ENCODE results near the gene FOXC2.

The FOXC2 gene

GRCh38 chr16:86594721-86595120 is 28.1 kb downstream of the FOXC2 start:
- TF ChIP-seq, protein P1, sequence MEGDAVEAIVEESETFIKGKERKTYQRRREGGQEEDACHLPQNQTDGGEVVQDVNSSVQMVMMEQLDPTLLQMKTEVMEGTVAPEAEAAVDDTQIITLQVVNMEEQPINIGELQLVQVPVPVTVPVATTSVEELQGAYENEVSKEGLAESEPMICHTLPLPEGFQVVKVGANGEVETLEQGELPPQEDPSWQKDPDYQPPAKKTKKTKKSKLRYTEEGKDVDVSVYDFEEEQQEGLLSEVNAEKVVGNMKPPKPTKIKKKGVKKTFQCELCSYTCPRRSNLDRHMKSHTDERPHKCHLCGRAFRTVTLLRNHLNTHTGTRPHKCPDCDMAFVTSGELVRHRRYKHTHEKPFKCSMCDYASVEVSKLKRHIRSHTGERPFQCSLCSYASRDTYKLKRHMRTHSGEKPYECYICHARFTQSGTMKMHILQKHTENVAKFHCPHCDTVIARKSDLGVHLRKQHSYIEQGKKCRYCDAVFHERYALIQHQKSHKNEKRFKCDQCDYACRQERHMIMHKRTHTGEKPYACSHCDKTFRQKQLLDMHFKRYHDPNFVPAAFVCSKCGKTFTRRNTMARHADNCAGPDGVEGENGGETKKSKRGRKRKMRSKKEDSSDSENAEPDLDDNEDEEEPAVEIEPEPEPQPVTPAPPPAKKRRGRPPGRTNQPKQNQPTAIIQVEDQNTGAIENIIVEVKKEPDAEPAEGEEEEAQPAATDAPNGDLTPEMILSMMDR (IDR thresholded peaks at IDR 0.05; ENCODE audit: low read depth, low read length): no peak

DNA sequence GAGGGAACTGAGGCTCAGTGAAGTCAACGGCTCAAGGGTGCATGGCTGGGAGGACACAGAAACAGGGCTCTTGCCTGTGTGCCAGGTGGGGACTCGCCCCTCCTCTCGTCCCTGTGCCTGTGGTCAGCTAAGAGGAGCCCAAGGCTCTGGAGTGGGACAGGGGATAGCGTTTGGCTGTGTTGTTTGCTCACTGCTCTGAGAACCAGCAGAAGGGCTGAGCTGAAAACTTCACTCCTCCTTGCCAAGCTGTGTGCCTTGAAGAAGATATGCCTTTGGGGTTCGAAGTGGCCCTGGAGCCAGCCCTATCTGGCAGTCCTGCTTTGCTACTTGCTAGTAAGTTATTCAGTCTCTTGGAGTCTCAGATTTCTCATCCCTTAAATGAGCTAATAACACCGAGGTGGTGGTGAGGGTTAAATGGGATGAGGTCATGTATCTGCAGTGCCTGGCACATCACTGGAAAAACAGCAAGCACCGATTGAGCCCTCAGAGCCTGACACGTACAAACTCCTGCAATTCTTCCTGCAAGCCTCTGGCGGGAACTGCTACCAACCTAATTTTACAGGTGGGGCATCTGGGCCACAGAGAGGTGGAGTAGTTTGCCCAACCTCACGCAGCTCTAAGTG is 29.5 kb downstream of the FOXC2 start:
- no peak for DNase-seq (ENCODE audit: extremely low read depth, low read depth)
- TF ChIP-seq, protein P1 (IDR thresholded peaks at IDR 0.05; ENCODE audit: low read depth, low read length): no peak

More at GRCh38 chr16:86594721-86595120, 28.1 kb downstream of the FOXC2 start:
- no peak for DNase-seq (ENCODE audit: extremely low read depth, low read depth)

GRCh38 chr16:86597126-86597879 is 30.7 kb downstream of the FOXC2 start:
- TF ChIP-seq, protein P1 (IDR thresholded peaks at IDR 0.05; ENCODE audit: low read depth, low read length): no peak
- no peak for DNase-seq (ENCODE audit: extremely low read depth, low read depth)

DNA sequence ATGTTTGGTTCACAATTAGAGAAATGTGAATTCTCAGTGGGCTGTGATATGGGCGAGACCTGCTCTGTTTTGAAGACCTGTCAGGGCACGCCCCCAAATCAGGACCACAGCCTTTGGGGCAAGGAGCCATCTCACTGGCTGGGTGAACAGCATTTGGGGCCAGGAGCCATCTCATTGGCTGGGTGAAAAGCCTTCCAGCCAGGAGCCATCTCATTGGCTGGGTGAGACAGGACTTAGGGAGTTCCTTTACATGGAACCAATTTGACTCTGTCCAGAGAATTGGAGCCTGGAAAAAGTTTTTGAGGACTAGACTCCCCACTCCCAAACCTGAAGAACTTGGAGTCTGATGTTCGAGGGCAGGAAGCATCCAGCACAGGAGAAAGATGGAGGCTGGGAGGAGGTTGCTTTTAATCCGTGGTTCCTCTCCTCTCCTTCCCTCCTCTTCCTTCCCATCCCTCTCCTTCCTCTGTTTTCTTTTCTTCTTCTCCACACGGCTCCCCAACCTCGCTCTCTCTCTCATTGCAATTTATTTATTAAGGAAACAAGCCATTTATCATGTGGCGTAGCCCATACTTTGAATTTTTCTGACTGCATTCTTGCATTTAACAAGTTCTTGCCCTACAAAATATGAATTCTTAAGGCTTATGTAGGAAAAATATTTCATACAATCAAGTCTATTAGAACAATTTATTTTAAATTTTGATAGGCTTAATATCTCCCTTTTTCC is 31.4 kb downstream of the FOXC2 start:
- DNase-seq (ENCODE audit: extremely low read depth, low read depth): no peak
- TF ChIP-seq, protein P1 (IDR thresholded peaks at IDR 0.05; ENCODE audit: low read depth, low read length): no peak

DNA sequence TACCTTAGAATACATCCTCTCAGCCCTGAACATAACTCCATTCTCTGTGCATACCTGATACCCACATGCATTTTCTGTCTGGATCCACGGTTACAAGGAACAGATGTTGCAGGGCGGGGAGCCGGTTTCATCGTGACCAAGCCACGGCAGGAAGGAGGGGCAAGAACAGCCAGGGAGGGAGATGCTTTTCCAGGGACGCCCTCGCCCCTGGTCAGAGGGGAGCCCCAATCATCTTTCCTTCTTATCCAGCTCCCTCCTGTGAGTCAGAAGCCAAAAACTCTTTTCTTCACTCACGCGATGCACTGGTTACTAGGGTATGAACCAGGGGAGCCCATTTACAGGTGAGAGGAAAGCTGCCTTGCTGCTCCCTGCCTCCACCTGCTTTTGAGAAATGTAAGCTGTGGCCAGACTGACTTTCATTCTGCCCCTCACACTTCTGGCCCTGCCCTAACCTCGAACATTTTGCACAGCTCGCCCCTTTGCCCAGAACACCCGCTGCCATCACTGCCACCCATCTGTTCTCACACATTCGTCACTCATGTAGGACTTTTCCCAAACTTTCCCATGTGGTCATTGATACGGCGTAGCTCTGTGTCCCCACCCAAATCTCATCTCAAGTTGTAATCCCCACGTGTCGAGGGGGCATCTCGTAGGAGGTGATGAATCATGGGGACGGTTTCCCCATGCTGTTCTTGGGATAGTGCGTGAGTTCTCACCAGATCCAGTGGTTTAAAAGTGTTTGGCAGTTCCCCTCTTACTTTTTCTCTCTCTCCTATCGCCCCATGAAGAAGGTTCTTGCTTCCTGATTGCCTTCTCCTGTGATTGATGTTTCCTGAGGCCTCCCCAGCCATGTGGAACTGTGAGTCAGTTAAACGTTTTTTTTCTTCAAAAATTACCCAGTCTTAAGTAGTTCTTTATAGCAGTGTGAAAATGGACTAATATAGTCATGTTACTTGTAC is 32.3 kb downstream of the FOXC2 start:
- TF ChIP-seq, protein P1 (IDR thresholded peaks at IDR 0.05; ENCODE audit: low read depth, low read length): no peak
- no peak for DNase-seq (ENCODE audit: extremely low read depth, low read depth)

DNA sequence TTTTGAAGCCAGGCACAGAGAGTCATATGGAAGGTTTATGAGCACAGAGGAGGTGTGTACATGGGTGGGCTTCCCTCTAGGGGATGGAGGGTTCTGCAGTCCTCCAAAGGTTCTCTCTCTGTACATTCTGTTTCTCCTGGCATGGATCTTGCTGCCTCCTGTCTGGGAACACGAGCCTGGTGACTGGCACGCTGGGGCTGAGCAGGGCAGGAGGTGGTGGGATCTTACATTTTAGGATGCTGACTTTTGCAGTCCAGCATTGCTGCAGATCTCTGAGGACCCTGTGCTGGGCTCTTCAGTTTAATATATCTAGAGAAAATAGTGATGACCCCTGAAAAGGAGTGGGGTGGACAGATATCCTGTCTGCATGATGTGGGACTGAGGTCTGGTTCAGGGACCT is 34.7 kb downstream of the FOXC2 start:
- TF ChIP-seq, protein P1 (IDR thresholded peaks at IDR 0.05; ENCODE audit: low read depth, low read length): no peak
- no peak for DNase-seq (ENCODE audit: extremely low read depth, low read depth)

All from AG09319 (cell line).